Stimulated activated CD4-positive, alpha-beta T cell treated with anti-CD3 and anti-CD28 coated beads, Interleukin-1b, Interleukin-23, amount 100 ng/mL, for 24 hours (primary cell): ENCODE results near the gene TIGAR.

Source experiments
- DNase-seq, 4 experiments: peaks; one replicate each; pipeline ENCODE4 v3.0.0-alpha.2; 2020; ENCODE audit warnings: low read depth in 4 of 4, low spot score in 1 of 4

Gene TIGAR

DNA sequence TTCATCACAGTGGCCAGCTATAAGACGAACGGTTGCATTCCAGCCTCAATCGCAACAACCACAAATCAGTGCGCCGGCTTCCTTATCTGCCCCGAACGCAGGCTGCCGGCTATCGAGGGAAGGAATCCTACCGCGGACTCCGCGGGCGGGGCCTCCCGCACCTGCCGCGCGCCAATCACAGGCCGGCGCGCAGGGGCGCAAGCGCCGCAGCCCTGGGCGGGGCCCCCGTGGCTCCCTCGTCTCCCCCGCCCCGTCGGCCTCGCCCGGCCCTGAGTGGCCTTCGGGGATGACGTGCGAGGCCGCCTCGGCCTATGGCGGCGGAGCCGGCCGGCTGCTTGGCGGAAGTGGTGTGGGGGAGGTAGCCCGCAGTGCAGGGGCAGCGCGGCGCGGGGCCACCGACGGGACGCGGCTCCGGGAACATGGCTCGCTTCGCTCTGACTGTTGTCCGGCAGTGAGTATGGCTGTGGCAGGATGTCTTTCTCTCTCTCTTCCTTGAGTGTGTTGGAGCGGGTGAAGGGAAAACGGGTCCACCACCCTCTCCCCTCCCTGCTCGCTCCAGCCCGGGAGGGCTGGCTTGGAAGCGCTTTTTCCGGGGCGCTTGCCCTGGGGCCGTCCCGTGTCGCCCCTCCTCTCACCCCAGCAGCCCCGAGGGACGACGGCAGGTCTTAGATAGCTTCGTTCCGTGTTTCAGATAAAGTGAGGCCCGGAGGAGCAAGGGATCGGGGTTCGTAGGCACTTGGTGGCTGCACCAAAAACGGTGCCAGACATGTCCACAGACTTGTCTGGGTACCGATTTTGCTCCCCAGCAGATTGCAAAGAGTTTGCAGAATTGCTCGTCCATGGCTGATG, at the start of gene TIGAR:
Gene TIGAR (plus strand): TSS at position 361 of the 849 bp plus-strand sequence. CDS start 59 bp downstream, at position 420.
- peak; percentile 74 to 89 (median 82) for DNase-seq

DNA sequence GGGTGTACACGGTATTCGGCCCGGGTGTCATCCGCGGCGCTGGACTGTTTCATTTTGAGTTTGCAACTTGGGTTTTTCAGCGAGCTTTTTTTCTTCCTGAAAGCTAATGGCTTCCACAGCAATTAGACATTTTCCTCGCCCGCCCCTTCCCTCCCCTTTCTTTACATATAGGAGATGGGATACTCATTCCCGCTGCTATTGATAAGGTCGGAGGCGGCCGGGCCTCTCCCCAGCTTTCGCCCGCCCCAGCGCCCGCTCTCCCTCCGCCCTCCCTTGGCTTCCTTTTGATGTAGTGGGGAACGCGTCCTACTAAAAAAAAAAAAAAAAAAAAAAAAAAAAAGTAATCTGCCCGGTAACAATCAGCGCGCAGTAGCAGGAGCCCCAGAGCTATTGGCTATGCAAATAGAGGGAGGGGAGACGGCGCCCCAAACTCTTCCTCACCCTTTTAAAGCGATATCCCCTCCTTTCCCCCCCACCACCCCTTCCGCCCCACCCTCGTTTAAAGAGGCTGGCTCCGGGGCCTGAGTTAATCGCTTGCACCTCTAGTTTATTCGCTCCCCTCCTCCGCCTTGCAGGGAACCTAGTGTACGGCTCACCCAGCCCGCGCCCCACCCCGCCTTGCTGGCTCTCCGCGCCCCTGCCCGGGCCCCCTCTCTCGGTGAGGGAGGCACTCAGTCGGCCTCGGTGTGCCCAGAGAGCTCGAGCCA, 49.1 kb upstream of the TIGAR start:
- peak; percentile 62 to 89 (median 82) for DNase-seq

GRCh38 chr12:4272424-4273272, 48.4 kb upstream of the TIGAR start:
- peak in 3 of 4 experiments; percentile 59 to 76 (median 67) for DNase-seq

GRCh38 chr12:4273273-4273651, 47.8 kb upstream of the TIGAR start:
- no peak for DNase-seq

GRCh38 chr12:4273652-4274395, 47.2 kb upstream of the TIGAR start, which contains the start of gene CCND2:
TSS of gene CCND2 (plus strand) at chr12:4273762. CDS start at chr12:4274041, 279 bp downstream.
- peak in 2 of 4 experiments; percentile 79 to 82 for DNase-seq

- no peak for DNase-seq
These were observed 46.5 kb upstream of the TIGAR start for GRCh38 chr12:4274396-4275015.

- DNase-seq = no peak
These were observed 45.8 kb upstream of the TIGAR start for GRCh38 chr12:4275016-4275869.

DNA sequence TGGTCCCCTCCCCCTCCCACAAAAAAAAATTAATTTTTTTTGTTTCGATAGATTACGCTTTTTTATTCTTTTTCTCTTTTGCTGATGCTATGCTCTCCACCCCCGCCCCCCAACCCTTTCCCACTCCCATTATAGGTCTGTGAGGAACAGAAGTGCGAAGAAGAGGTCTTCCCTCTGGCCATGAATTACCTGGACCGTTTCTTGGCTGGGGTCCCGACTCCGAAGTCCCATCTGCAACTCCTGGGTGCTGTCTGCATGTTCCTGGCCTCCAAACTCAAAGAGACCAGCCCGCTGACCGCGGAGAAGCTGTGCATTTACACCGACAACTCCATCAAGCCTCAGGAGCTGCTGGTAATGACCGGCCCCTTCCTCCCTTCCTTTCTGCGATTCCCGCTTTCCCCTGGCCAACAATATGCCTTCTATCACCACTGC, 45.1 kb upstream of the TIGAR start:
- DNase-seq = no peak

- DNase-seq = peak; percentile 70 to 83 (median 78)
These were observed 44.3 kb upstream of the TIGAR start for GRCh38 chr12:4276524-4277204.

GRCh38 chr12:4277205-4277543, 43.8 kb upstream of the TIGAR start:
- DNase-seq = no peak

DNA sequence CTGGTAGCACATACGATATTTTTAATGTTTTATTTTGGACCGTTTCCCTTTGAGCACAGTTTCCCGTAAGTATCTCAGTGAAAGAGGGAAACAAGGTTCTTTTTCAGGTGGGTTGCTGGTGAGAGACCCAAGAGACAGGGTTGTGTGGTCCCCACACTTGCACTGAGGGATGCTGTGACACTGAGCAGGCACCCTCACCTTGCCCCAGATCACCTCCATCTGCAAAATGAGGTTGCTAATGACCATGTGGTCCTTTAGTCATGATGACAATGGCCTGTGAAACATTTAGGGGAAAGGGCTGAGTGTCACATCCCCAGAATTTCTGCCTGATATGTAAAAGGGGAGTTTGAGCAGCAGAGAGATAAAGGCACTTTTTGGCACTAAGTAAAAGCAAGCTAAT, 43.2 kb upstream of the TIGAR start:
- DNase-seq = no peak

DNA sequence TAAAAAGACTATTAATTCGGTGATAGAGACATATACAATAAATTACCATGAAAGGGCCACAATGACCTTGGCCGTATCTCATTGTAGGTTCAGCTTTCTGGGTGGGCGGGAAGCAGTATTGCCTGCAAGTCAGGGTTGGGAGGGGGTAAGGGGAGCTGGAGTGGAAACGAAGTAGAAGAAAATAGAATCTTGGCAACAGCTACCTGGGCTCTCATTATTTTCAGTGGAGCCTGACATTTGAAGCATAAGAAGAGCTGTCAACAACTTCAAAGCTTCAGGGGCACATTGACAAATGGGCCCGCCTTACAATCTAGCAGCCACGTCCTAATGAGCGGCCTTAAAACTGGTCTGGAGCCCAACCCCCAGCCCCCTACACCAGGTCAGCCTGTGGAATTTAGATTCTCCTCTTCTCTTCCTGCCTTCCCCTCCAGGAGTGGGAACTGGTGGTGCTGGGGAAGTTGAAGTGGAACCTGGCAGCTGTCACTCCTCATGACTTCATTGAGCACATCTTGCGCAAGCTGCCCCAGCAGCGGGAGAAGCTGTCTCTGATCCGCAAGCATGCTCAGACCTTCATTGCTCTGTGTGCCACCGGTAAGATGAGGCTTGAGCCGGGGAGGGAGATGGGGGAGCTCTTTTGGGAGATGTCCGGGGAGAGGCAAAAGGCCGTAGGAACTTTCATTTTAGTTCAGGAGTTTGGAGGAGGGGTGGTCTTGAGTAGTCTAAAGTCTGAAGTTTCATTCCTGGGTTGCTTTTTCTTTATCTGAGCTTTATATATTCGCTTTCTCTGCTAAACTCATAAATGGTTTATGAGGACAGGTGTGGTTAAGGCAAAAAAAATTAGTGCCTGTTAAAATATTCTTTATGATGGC, 42.5 kb upstream of the TIGAR start:
- no peak for DNase-seq

- no peak for DNase-seq
These were observed 41.8 kb upstream of the TIGAR start for GRCh38 chr12:4279198-4279690.

DNA sequence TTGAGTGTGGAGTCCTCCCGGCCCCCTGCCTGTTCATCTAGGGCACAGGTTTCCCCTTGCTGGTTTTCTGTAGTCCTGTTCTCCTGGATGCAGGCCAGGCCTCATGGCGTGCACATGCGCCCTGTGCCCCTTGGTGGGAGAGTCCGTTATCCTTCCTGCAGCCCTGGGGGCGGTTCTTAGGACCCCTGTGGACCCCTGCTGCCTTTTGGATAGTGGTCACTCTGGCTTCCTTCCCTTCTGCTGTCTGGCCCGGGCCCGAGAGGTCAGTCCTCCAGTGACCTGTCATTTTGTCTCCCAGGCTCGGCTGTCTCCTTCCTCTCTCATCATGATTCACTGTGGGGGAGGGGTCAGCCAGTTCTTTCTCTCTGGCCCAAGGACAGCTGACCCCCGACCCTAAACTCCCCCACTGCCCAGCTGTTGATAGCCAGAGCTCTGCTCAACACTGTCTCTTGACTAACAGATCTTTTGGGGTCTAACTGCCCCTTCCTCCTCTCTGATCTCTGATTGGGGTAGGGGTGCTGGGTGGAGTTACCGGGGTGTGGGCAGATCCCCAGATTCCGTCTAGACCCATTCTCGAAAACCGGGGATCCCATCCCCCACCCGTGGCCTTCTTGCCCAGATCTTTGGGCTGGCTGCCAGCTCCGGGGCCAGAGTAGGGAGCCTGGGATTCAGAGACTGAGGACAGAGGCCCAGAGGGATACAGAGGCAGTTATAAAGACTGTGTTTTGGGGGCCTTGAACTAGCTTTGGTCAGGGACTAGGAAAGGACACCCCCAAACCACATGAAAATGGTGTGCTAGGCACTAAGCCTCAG, 40.5 kb upstream of the TIGAR start:
- no peak for DNase-seq

DNA sequence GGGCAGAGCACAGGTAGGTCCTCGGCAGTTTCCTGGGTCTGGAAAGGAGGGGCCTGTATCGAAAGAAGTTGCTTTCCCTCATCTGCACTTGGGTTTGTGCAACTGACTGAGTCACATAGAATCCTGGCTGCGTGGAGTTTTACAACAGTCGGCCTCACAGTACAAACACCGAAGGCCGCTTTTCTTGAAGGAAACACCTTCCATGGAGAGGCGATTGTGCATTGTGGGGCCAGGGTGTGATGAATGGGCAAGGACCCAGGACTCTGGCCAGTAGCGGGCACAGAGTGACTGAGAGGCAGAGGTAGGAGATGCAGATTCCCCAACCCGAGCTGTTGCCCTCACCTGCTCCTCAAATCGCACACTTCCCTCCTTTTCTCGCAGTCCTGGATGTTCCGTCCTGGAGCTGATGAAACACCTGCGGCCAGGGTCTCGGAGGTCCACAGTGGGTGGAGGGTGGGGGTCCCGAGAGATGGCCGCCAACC, 39.8 kb upstream of the TIGAR start:
- DNase-seq = no peak

GRCh38 chr12:4282103-4282891, 38.7 kb upstream of the TIGAR start:
- DNase-seq = no peak
